DND-41 (cell line): ENCODE measurements around the gene DOCK4.

Experiments
- ATAC-seq: fragments of 200-7000 bp; cut with Tn5 transposase; 3 replicates; pipeline ENCODE4 v1.9.1; 2021; ENCODE audit warnings: low read depth; ENCODE audit not compliant: insufficient read depth
- DNase-seq: peaks from one replicate; pipeline ENCODE4 v3.0.0-alpha.2; 2020
- H2AFZ ChIP-seq: 2 replicates; pipeline ENCODE4 v1.6.0; 2012; ENCODE audit warnings: low read depth, low read length
- H3K27ac ChIP-seq: 2 replicates; pipeline ENCODE4 v1.5.1; 2012; ENCODE audit warnings: low read length, inconsistent platforms
- H3K27me3 ChIP-seq: fragments of 200-600 bp; sonication (generic); 2 replicates; pipeline ENCODE4 v1.6.0; 2012; ENCODE audit warnings: low read length, mild to moderate bottlenecking, inconsistent platforms; ENCODE audit not compliant: insufficient read depth, poor library complexity
- H3K36me3 ChIP-seq: 2 replicates; pipeline ENCODE4 v1.5.1; 2012; ENCODE audit warnings: low read length, inconsistent platforms; ENCODE audit not compliant: insufficient read depth
- H3K4me1 ChIP-seq: 2 replicates; pipeline ENCODE4 v1.5.1; 2012; ENCODE audit warnings: mild to moderate bottlenecking, low read length; ENCODE audit not compliant: insufficient read depth
- H3K4me2 ChIP-seq: 2 replicates; pipeline ENCODE4 v1.6.0; 2012; ENCODE audit warnings: mild to moderate bottlenecking, moderate library complexity, low read length, inconsistent platforms; ENCODE audit not compliant: insufficient read depth
- H3K4me3 ChIP-seq, 2 experiments: fragments of 200-600 bp in 1 of 2; shearing (Covaris generic) in 1 of 2; 2 replicates each; pipeline ENCODE4 v1.5.1; 2012 to 2016; ENCODE audit warnings: inconsistent platforms in 2 of 2, low read length in 2 of 2, mild to moderate bottlenecking in 2 of 2, low read depth in 1 of 2, moderate library complexity in 1 of 2
- H3K79me2 ChIP-seq: 2 replicates; pipeline ENCODE4 v1.6.0; 2012; ENCODE audit warnings: low read length, inconsistent platforms; ENCODE audit not compliant: insufficient read depth
- H3K9ac ChIP-seq: 2 replicates; pipeline ENCODE4 v1.6.0; 2012; ENCODE audit warnings: low read depth, mild to moderate bottlenecking, inconsistent platforms, low read length, moderate library complexity
- H3K9me3 ChIP-seq: 2 replicates; pipeline ENCODE4 v1.5.1; 2012; ENCODE audit warnings: low read length, moderate library complexity, mild to moderate bottlenecking, inconsistent platforms; ENCODE audit not compliant: insufficient read depth, severe bottlenecking
- H4K20me1 ChIP-seq: 2 replicates; pipeline ENCODE4 v1.6.0; 2012; ENCODE audit warnings: low read length; ENCODE audit not compliant: insufficient read depth
- CTCF ChIP-seq: IDR thresholded peaks from 2 replicates; pipeline ENCODE4 v1.5.1; 2012; ENCODE audit warnings: borderline replicate concordance, low read length, moderate library complexity, mild to moderate bottlenecking; ENCODE audit not compliant: poor library complexity, severe bottlenecking; ENCODE audit errors: extremely low read depth
- EZH2 ChIP-seq: IDR thresholded peaks from 3 replicates; pipeline ENCODE4 v1.6.1; 2012; ENCODE audit warnings: borderline replicate concordance, low read depth, mild to moderate bottlenecking, moderate library complexity, low read length, inconsistent platforms; ENCODE audit not compliant: severe bottlenecking

The DOCK4 gene

DNA sequence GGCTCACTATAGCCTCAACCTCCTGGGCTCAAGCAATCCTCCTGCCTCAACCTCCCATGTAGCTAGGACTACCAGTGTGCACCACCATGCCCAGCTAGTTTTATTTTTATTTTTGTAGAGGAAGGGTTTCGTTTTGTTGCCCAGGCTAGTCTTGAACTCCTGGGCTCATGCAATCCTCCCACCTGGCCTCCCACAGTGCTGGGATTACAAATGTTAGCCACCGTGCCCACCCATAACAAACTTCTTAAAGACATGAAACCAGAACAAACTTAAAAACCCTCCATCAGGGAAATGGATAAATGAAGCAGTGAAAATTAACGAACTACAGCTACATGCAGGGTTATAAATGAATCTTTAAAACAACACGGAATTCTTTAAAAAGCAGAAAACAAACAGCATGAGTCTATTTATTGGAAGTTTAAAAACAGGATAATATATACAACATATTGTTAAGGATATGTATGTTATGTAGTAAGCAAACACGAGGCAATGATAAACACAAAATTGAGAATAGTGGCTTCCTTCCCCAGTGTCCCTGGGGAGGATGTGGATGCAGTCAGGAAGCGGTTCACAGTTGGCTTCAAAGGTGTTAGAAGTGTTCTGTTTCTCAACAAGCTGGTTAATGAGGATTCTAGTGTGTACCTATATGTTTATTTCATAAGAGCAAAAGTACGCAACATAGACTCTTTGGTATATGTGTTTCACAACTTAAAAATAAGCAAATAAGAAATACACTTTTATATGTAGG is 515.7 kb downstream of the DOCK4 start:
- Histone ChIP-seq H4K20me1 (no peaks in the 10 kb centered on the region), H2AFZ (peak overlapping the region; percentile 67), H3K4me1 (peaks cover 36% of the 10 kb centered on the region), H3K36me3 (no peaks in the 10 kb centered on the region), H3K79me2 (no peaks in the 10 kb centered on the region), H3K9ac (peak overlapping the region; percentile 51), H3K9me3 (no peaks in the 10 kb centered on the region), H3K4me3 (peak overlapping the region in 1 of 2 experiments; percentile 32; a peak in 2 of 4 replicates), H3K4me2 (peak overlapping the region; percentile 60), H3K27me3 (no peaks in the 10 kb centered on the region), H3K27ac (peak overlapping the region; percentile 96)
- peak; percentile 77 for DNase-seq
- peak; percentile 92 for ATAC-seq
- TF ChIP-seq CTCF (no peak), EZH2 (no peak)

DNA sequence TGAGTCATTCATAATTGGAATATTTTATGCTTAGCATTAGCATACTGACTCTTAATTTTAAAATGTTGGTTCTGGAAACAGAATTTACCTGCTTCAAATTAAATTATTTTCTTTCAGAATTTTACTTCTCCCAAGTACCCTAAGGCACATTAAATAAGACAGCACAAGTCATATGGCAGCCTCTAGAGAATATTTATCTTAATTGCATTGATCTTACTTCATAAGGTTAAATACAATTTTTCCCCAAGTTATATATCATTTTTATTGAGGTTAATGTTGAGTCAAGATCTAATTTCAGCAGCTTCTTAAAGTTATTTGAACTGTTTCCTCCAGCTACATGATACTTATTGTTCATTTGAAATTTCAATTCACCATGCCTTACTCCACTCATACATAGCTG is 520.9 kb downstream of the DOCK4 start:
- Histone ChIP-seq H3K9me3 (no peaks in the 10 kb centered on the region), H3K4me3 (no peak overlapping the region), H3K36me3 (no peaks in the 10 kb centered on the region), H3K27me3 (no peaks in the 10 kb centered on the region), H3K27ac (no peak overlapping the region), H2AFZ (no peak overlapping the region), H3K9ac (no peak overlapping the region), H3K79me2 (no peaks in the 10 kb centered on the region), H4K20me1 (no peaks in the 10 kb centered on the region), H3K4me2 (no peak overlapping the region), H3K4me1 (peaks cover 12% of the 10 kb centered on the region)
- no peak for ATAC-seq
- TF ChIP-seq CTCF, result no peak
- TF ChIP-seq EZH2, result no peak
- no peak for DNase-seq

- Histone ChIP-seq H2AFZ (no peak overlapping the region), H3K27ac (no peak overlapping the region), H3K4me3 (no peak overlapping the region), H3K4me1 (no peaks in the 10 kb centered on the region), H3K9me3 (no peaks in the 10 kb centered on the region), H3K4me2 (no peak overlapping the region), H3K27me3 (no peaks in the 10 kb centered on the region), H4K20me1 (no peaks in the 10 kb centered on the region), H3K9ac (no peak overlapping the region), H3K36me3 (no peaks in the 10 kb centered on the region), H3K79me2 (no peaks in the 10 kb centered on the region)
- no peak for TF ChIP-seq EZH2
- TF ChIP-seq CTCF, result no peak
- DNase-seq (no peak), ATAC-seq (no peak)
Observed at GRCh38 chr7:111682588-111683340, 523.4 kb downstream of the DOCK4 start.
